GM12891 (cell line): Measurements from ENCODE around the gene CCDC57.
"Not testable (repeated sequence)": the region's sequence is repeated elsewhere in the genome, so short reads cannot be mapped to it uniquely, and the experiment has no call there.

ENCODE experiments used
- DNase-seq: peaks from one replicate; pipeline ENCODE4 v3.0.0; 2011; ENCODE audit warnings: low spot score; ENCODE audit not compliant: insufficient read length
- FAIRE-seq: peaks from 2 replicates; lab custom pipeline; 2011; peaks lifted over from hg19 to GRCh38; lab: Jason Lieb, UNC
- PAX5 ChIP-seq: IDR thresholded peaks from 2 replicates; pipeline ENCODE4 v1.6.1; 2011; ENCODE audit warnings: low read length, moderate library complexity, mild to moderate bottlenecking; ENCODE audit not compliant: insufficient read depth, severe bottlenecking
- POLR2A ChIP-seq: IDR thresholded peaks from 2 replicates; pipeline ENCODE4 v1.6.1; 2011; ENCODE audit warnings: low read depth, low read length, control low read depth
- POLR2AphosphoS5 ChIP-seq: IDR thresholded peaks from 2 replicates; pipeline ENCODE4 v1.6.1; 2011; ENCODE audit warnings: low read depth, low read length, control low read depth
- POU2F2 ChIP-seq: IDR thresholded peaks from 2 replicates; pipeline ENCODE4 v1.6.1; 2011; ENCODE audit warnings: low read depth, mild to moderate bottlenecking, control low read depth, low read length, moderate library complexity
- SPI1 ChIP-seq: IDR thresholded peaks from 2 replicates; pipeline ENCODE4 v1.6.1; 2011; ENCODE audit warnings: low read depth, low read length, control low read depth
- TAF1 ChIP-seq: IDR thresholded peaks from 2 replicates; pipeline ENCODE4 v1.6.1; 2011; ENCODE audit warnings: low read depth, low read length, control low read depth

Gene CCDC57

GRCh38 chr17:82179946-82180475 lies 32.6 kb downstream of the CCDC57 start:
- DNase-seq (no peak), FAIRE-seq (no peak)
- TF ChIP-seq SPI1 (no peak), POLR2AphosphoS5 (no peak), PAX5 (no peak), TAF1 (no peak), POLR2A (no peak), POU2F2 (no peak)

DNA sequence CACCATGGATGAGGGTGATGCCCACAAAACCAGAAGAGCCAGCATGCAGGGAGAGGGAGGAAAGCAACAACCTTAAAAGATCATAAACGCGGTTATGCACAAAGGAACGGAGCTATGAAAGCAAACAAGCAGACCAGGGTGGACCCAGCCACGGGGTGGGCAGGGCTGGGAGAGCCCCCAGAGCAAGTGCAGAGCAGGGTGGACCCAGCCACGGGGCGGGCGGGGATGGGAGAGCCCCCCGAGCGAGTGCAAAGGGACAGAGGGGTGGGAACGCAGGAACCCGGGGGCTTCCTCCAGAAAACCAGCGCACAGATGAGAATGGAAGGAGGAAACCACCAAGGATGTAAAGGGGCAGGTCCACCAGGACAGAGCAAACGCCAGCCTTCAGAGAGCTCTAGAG lies 33.2 kb downstream of the CCDC57 start:
- FAIRE-seq, result no peak
- no peak for DNase-seq

DNA sequence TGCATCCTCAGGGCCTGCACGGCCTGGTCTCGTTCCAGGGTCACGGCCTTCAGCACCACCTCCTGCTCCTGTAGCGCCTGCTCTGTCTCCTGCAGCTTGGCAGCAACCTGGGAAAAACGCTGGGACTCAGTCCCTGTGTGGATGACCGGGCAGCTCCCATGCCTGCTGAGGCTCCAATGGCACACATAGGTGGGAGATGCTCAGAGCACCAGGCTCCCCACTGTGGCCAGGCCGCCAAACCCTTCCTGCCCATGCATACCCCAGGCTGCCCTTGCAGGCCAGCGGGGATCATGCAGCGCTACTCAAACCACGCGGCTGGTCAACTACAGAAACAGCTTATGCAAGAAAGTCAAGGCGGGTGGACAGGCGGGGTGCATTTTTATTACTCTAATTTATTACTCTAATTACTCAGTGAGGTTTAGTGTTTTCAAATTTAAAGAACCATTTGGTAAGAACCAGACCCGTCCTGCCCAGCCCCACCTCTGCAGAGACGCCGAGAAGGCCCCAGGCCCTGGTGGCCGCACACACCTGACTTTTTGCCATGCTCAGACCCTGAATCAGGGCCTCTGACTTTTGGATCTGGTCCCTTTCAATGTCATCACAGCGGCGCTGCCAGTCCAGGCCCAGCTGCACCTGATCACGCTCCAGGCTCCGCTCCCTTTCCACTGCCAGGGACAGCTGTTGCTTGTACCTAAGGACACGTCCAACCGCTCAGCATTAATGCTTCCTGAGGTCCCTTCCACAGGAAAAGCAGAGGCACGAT lies 34.0 kb downstream of the CCDC57 start:
- FAIRE-seq, result no peak
- no peak for TF ChIP-seq TAF1
- no peak for TF ChIP-seq POLR2A
- TF ChIP-seq PAX5, result no peak
- TF ChIP-seq POU2F2, result no peak
- no peak for TF ChIP-seq SPI1
- no peak for DNase-seq

More for the DNA sequence above, 33.2 kb downstream of the CCDC57 start:
- no peak for TF ChIP-seq TAF1
- TF ChIP-seq POU2F2, result no peak
- no peak for TF ChIP-seq SPI1
- no peak for TF ChIP-seq POLR2A
- no peak for TF ChIP-seq POLR2AphosphoS5
- TF ChIP-seq PAX5, result no peak

GRCh38 chr17:82177761-82178498 lies 34.7 kb downstream of the CCDC57 start:
- no peak for TF ChIP-seq SPI1
- TF ChIP-seq POLR2A, result no peak
- no peak for TF ChIP-seq PAX5
- no peak for TF ChIP-seq POLR2AphosphoS5
- no peak for TF ChIP-seq POU2F2
- TF ChIP-seq TAF1, result no peak
- FAIRE-seq (no peak), DNase-seq (no peak)

DNA sequence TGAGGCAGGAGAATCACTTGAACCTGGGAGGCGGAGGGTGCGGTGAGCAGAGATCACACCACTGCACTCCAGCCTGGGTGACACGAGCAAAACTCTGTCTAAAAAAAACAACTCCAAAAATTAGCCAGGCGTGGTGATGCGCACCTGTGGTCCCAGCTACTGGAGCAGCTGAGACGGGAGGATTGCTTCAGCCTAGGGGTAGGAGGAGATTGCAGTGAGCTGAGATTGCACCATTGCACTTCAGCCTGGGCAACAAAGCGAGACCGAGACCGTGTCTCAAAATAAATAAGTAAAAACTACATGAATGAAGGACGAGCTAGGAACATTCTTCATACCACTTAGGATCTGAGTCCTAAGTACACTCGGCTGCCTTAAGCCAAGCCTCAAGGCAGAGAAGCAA lies 35.4 kb downstream of the CCDC57 start:
- no peak for DNase-seq
- peak; percentile 73 for FAIRE-seq
- TF ChIP-seq POU2F2, result no peak
- TF ChIP-seq PAX5, result no peak
- TF ChIP-seq TAF1, result no peak
- no peak for TF ChIP-seq POLR2AphosphoS5
- TF ChIP-seq POLR2A, result no peak
- TF ChIP-seq SPI1, result no peak

DNA sequence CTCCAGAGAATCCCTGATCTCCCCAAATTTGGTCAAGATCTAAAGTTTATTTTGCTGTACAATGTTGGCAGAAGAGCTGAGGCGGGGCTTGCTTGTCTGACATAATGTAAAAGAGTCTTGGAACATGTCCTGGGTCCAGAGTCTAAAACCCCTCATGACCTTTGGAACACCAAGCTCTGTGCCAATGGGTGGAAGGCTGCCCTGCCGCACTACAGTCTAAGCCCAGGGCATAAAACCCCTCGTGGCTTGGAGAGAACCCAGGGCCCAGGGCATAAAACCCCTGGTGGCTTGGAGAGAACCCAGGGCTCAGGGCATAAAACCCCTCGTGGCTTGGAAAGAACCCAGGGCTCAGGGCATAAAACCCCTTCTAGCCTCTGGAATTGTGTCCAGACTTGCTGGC lies 36.7 kb downstream of the CCDC57 start:
- no peak for FAIRE-seq
- TF ChIP-seq TAF1 (no peak), POU2F2 (no peak), POLR2A (no peak), SPI1 (no peak), PAX5 (no peak), POLR2AphosphoS5 (no peak)
- DNase-seq, result no peak

DNA sequence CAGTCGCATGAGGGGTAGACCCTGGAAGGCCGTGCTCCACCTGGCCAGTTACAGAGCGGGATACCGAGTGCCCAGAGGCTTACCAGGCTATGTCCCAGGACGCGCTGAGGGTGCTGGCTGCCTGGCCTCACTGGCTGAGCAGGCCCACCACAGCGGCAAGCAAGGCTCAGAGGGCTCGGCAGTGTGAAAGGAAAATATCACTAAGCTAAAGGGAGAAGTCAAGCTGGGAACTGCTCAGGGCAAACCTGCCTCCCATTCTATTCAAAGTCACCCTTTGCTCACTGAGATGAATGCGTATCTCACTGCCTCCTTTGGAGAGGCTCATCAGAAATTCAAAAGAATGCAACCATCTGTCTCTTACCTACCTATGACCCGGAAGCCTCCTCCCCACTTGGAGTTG lies 37.4 kb downstream of the CCDC57 start:
- no peak for TF ChIP-seq POU2F2
- no peak for TF ChIP-seq POLR2AphosphoS5
- no peak for TF ChIP-seq PAX5
- no peak for TF ChIP-seq TAF1
- TF ChIP-seq POLR2A, result no peak
- TF ChIP-seq SPI1, result no peak
- FAIRE-seq, result no peak
- DNase-seq, result no peak

- FAIRE-seq, DNase-seq: not testable (repeated sequence)
Observed at GRCh38 chr17:82174042-82174857, 38.4 kb downstream of the CCDC57 start.

- TF ChIP-seq POU2F2 (no peak), SPI1 (no peak), POLR2A (no peak), PAX5 (no peak), TAF1 (no peak), POLR2AphosphoS5 (no peak)
- FAIRE-seq (no peak), DNase-seq (no peak)
Observed at GRCh38 chr17:82173351-82174041, 39.1 kb downstream of the CCDC57 start.
